PC-9 (cell line): ENCODE data around the gene SNX4. TPM values are rescaled to one million over a fixed set of nuclear protein-coding genes. Genes with fewer than 3 reads are reported as not detected.

ENCODE experiments used
- BruUV-seq: library from RNA; stranded (reverse); fragments of 400-500 nt; replicated peaks from 2 replicates; lab custom pipeline; 2021; lab: Mats Ljungman, UMichigan
- CTCF ChIA-PET: fragments of 300-600 bp; sonication (Branson Sonifier 250); formaldehyde crosslinking; loops from one replicate; lab custom pipeline; 2022; ENCODE audit warnings: antibody characterized with exemption; lab: Charles Lee
- POLR2A ChIA-PET: fragments of 300-600 bp; sonication (Branson Sonifier 250); formaldehyde crosslinking; loops from one replicate; lab custom pipeline; 2022; ENCODE audit warnings: antibody characterized with exemption; ENCODE audit not compliant: unreplicated experiment; lab: Charles Lee
- DNase-seq, 2 experiments: peaks; one replicate each; pipeline versions ENCODE4 v3.0.0 to v3.0.0-alpha.2; 2015 to 2022; ENCODE audit warnings: mixed read lengths in 1 of 2
- H2AFZ ChIP-seq: fragments of 200-600 bp; sonication (generic); 2 replicates; pipeline ENCODE4 v1.8.1; 2017; ENCODE audit warnings: antibody characterized with exemption
- H3F3A ChIP-seq: fragments of 200-600 bp; sonication (generic); 2 replicates; pipeline ENCODE4 v1.8.1; 2017; ENCODE audit warnings: antibody characterized with exemption, mild to moderate bottlenecking, low read depth; ENCODE audit not compliant: insufficient read depth
- H3K27ac ChIP-seq: fragments of 200-600 bp; sonication (generic); 2 replicates; pipeline ENCODE4 v1.6.1; 2016; ENCODE audit warnings: mixed run types
- H3K27me3 ChIP-seq: fragments of 200-600 bp; sonication (generic); 2 replicates; pipeline ENCODE4 v1.6.1; 2016; ENCODE audit warnings: low read depth, mixed run types; ENCODE audit not compliant: insufficient read depth
- H3K36me3 ChIP-seq: fragments of 200-600 bp; sonication (generic); 2 replicates; pipeline ENCODE4 v1.6.1; 2016; ENCODE audit warnings: low read depth, mixed run types
- H3K4me1 ChIP-seq: fragments of 200-600 bp; sonication (generic); replicated peaks from 2 replicates; pipeline ENCODE4 v1.6.1; 2016; ENCODE audit warnings: mixed run types; ENCODE audit not compliant: insufficient read depth
- H3K4me2 ChIP-seq: fragments of 200-600 bp; sonication (generic); 2 replicates; pipeline ENCODE4 v1.6.1; 2017; ENCODE audit warnings: mixed run types
- H3K4me3 ChIP-seq: fragments of 200-600 bp; sonication (generic); 2 replicates; pipeline ENCODE4 v1.6.1; 2016; ENCODE audit warnings: mixed run types
- H3K79me2 ChIP-seq: fragments of 200-600 bp; sonication (generic); 2 replicates; pipeline ENCODE4 v1.6.1; 2017; ENCODE audit warnings: low read depth, mixed run types
- H3K9me2 ChIP-seq: fragments of 200-600 bp; sonication (generic); 2 replicates; pipeline ENCODE4 v1.8.1; 2017; ENCODE audit warnings: mild to moderate bottlenecking; ENCODE audit not compliant: insufficient read depth
- H3K9me3 ChIP-seq: fragments of 200-600 bp; sonication (generic); 2 replicates; pipeline ENCODE4 v1.8.1; 2016; ENCODE audit warnings: low read depth; ENCODE audit not compliant: insufficient read depth
- H4K20me1 ChIP-seq: fragments of 200-600 bp; sonication (generic); 2 replicates; pipeline ENCODE4 v1.8.1; 2017; ENCODE audit not compliant: insufficient read depth
- EZH2 ChIP-seq: fragments of 200-600 bp; sonication (generic); IDR thresholded peaks from 2 replicates; pipeline ENCODE4 v1.8.0; 2017; ENCODE audit warnings: antibody characterized with exemption, low read depth
- intact Hi-C: fragments of 100-400 bp; cut with micrococcal nuclease; formaldehyde crosslinking; loops from one replicate; pipeline ENCODE4 v1.10.0; 2022; ENCODE audit not compliant: unreplicated experiment
- total RNA-seq: library from RNA; stranded (reverse); gene quantifications from 2 replicates; pipeline ENCODE4 v1.2.3, GENCODE V29; 2021
- TF ChIP-seq, protein P1 (sequence below): fragments of 200-600 bp; sonication (generic); conservative IDR thresholded peaks from 2 replicates; pipeline ENCODE4 v1.6.1; 2017; ENCODE audit warnings: mixed run types, antibody characterized with exemption, mild to moderate bottlenecking, moderate library complexity

The SNX4 gene
- total RNA-seq, 1 experiment from 2014 or later = 28.6 TPM

DNA sequence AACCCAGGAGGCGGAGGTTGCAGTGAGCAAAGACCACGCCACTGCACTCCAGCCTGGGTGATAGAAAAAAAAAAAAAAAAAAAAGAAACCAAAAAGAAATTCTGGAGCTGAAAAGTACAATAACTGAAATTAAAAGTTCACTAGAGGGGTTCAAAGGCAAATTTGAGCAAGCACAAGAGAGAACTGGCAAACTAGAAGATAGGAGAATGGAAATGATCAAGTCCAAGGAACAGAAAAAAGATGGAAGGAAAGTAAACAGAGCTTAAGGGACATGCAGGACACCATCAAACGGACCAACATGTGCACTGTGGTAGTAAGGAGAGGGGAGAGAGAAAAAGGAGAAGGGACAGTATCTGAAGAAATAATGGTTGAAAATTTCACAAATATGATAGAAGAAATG is 12.9 kb downstream of the SNX4 start:
- DNase-seq = no peak
- no peak overlapping the region for H3K4me3 ChIP-seq
- intact Hi-C loops = no loop called here
- no peak overlapping the region for H2AFZ ChIP-seq
- CTCF ChIA-PET = no interaction called here
- TF ChIP-seq EZH2 = no peak
- TF ChIP-seq, protein P1, sequence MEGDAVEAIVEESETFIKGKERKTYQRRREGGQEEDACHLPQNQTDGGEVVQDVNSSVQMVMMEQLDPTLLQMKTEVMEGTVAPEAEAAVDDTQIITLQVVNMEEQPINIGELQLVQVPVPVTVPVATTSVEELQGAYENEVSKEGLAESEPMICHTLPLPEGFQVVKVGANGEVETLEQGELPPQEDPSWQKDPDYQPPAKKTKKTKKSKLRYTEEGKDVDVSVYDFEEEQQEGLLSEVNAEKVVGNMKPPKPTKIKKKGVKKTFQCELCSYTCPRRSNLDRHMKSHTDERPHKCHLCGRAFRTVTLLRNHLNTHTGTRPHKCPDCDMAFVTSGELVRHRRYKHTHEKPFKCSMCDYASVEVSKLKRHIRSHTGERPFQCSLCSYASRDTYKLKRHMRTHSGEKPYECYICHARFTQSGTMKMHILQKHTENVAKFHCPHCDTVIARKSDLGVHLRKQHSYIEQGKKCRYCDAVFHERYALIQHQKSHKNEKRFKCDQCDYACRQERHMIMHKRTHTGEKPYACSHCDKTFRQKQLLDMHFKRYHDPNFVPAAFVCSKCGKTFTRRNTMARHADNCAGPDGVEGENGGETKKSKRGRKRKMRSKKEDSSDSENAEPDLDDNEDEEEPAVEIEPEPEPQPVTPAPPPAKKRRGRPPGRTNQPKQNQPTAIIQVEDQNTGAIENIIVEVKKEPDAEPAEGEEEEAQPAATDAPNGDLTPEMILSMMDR = no peak
- no peaks in the 10 kb centered on the region for H3K27me3 ChIP-seq
- H3K4me1 ChIP-seq = no peaks in the 10 kb centered on the region
- H3K4me2 ChIP-seq = no peak overlapping the region
- H3K9me2 ChIP-seq = no peaks in the 10 kb centered on the region; the same call in 1 of the 2 replicates
- H3K79me2 ChIP-seq = peaks cover 12% of the 10 kb centered on the region
- no peaks in the 10 kb centered on the region for H3F3A ChIP-seq
- no peak overlapping the region for H3K27ac ChIP-seq
- no peaks in the 10 kb centered on the region for H3K9me3 ChIP-seq
- BruUV-seq = no TSS peak
- H3K36me3 ChIP-seq = 0 out of 2 replicates have a peak, but pooled peaks cover 6% of the 10 kb centered on the region
- H4K20me1 ChIP-seq = no peaks in the 10 kb centered on the region
- POLR2A ChIA-PET = no interaction called here

DNA sequence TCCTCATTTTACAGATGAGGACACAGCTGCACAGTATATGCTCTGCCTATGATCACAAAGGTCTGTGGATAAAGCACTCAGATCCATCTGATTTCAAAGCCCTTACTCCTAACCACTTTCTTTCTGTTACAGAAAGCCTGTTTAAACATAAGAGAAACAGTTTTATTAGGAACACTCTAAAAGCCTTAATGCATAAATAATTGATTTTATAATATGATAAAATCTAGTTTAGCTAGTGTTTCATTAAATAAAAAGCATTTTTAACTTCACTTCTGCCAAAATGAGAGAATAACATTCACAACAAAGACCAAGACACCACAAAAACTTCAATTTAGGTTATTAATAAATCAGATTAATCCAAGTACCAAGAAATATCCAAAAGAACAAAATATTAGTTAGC is 21.4 kb downstream of the SNX4 start:
- intact Hi-C loops = no loop called here
- no peaks in the 10 kb centered on the region for H3F3A ChIP-seq
- no TSS peak for BruUV-seq
- H3K36me3 ChIP-seq = peaks cover 19% of the 10 kb centered on the region; the same call in 1 of the 2 replicates
- no peak for DNase-seq
- no peak overlapping the region for H3K4me3 ChIP-seq
- no peaks in the 10 kb centered on the region; the same call in 1 of the 2 replicates for H3K9me2 ChIP-seq
- no peaks in the 10 kb centered on the region for H3K79me2 ChIP-seq
- no peaks in the 10 kb centered on the region for H3K9me3 ChIP-seq
- H3K4me2 ChIP-seq = no peak overlapping the region
- POLR2A ChIA-PET = no interaction called here
- TF ChIP-seq, protein P1 = no peak
- no peak for TF ChIP-seq EZH2
- no peaks in the 10 kb centered on the region for H4K20me1 ChIP-seq
- CTCF ChIA-PET = no interaction called here
- no peak overlapping the region for H2AFZ ChIP-seq
- no peak overlapping the region for H3K27ac ChIP-seq
- H3K4me1 ChIP-seq = no peaks in the 10 kb centered on the region
- no peaks in the 10 kb centered on the region for H3K27me3 ChIP-seq

DNA sequence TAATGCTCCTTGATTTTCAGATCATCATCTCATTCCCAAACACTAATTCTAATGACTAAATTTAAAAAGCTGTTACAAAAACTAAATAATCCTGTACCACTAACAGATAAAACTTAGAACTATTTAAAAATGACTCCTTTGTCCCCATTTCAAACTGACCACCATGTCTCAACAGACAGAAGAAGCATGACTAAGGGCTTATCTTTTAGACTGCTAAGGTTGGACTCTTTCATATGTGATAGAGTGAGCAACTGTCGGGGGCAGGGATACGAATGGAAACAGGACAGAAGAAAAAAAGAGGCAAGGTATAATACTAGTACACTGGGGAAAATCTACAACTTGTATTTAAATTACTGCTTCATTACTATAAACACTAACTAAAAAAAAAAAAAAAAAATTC is 23.3 kb downstream of the SNX4 start:
- POLR2A ChIA-PET = no interaction called here
- Histone ChIP-seq H3K9me3 (no peaks in the 10 kb centered on the region), H3K4me2 (no peak overlapping the region), H3K36me3 (peaks cover 19% of the 10 kb centered on the region; the same call in 1 of the 2 replicates), H3K9me2 (no peaks in the 10 kb centered on the region), H3F3A (no peaks in the 10 kb centered on the region), H3K4me3 (no peak overlapping the region), H2AFZ (no peak overlapping the region), H3K79me2 (no peaks in the 10 kb centered on the region), H4K20me1 (no peaks in the 10 kb centered on the region), H3K27me3 (no peaks in the 10 kb centered on the region), H3K27ac (no peak overlapping the region), H3K4me1 (no peaks in the 10 kb centered on the region)
- TF ChIP-seq, protein P1 = no peak
- TF ChIP-seq EZH2 = no peak
- DNase-seq = no peak
- intact Hi-C loops = no loop called here
- no TSS peak for BruUV-seq
- CTCF ChIA-PET = no interaction called here
